K562 (cell line): ENCODE results near the gene ASB18. TPM values are rescaled to one million over a fixed set of nuclear protein-coding genes. Genes with fewer than 3 reads are reported as not detected.

Experiments
- ATAC-seq: fragments of 200-7000 bp; cut with Tn5 transposase; 3 replicates; pipeline ENCODE4 v1.9.1; 2020; ENCODE audit warnings: moderate library complexity
- BruUV-seq: library from RNA; stranded (reverse); fragments of 400-500 nt; replicated peaks from 2 replicates; lab custom pipeline; 2021; lab: Mats Ljungman, UMichigan
- CTCF ChIA-PET: fragments of 300-600 bp; formaldehyde crosslinking; extraction: SDS; loops from one replicate; lab custom pipeline; 2021; ENCODE audit warnings: low intra/inter-chr PET ratio; lab: Yijun Ruan, JAX
- POLR2A ChIA-PET: fragments of 300-600, 350-650 bp; sonication (Branson Sonifier 250); formaldehyde crosslinking; extraction: SDS; loops from one replicate; lab custom pipeline; 2021; ENCODE audit warnings: antibody characterized with exemption, inconsistent platforms; lab: Yijun Ruan, JAX
- DNase-seq, 4 experiments: peaks; one replicate each; pipeline versions ENCODE4 v3.0.0 to v3.0.0-alpha.2; 2011 to 2018; ENCODE audit warnings: low spot score in 3 of 4, mixed read lengths in 3 of 4; ENCODE audit errors: extremely low read depth in 1 of 4
- FAIRE-seq: peaks from 2 replicates; lab custom pipeline; 2011; peaks lifted over from hg19 to GRCh38; lab: Jason Lieb, UNC
- H2AFZ ChIP-seq: 2 replicates; pipeline ENCODE4 v1.6.0; 2011; ENCODE audit warnings: low read depth, low read length, control low read depth, inconsistent platforms
- H3K27ac ChIP-seq: fragments of 200-600 bp; 3 replicates; pipeline ENCODE4 v1.8.0; 2011; ENCODE audit warnings: low read depth, mild to moderate bottlenecking, control low read depth, inconsistent platforms, low read length, moderate library complexity, mixed read lengths; ENCODE audit errors: extremely low read depth
- H3K27me3 ChIP-seq, 2 experiments: fragments of 300-600 bp in 1 of 2; 2 replicates in 1 of 2; 3 replicates in 1 of 2; pipeline versions ENCODE4 v1.6.0 to v1.8.0; 2011; ENCODE audit warnings: inconsistent platforms in 2 of 2, low read length in 2 of 2, mild to moderate bottlenecking in 1 of 2, mixed read lengths in 1 of 2, moderate library complexity in 1 of 2; ENCODE audit not compliant: control insufficient read depth in 2 of 2, insufficient read depth in 2 of 2
- H3K36me3 ChIP-seq: fragments of 300-600 bp; 3 replicates; pipeline ENCODE4 v1.8.0; 2011; ENCODE audit warnings: mild to moderate bottlenecking, low read length, inconsistent platforms; ENCODE audit not compliant: control insufficient read depth, insufficient read depth
- H3K4me1 ChIP-seq, 2 experiments: fragments of 200-600 bp in 1 of 2; replicated peaks in 1 of 2; 2 replicates in 1 of 2; 3 replicates in 1 of 2; pipeline versions ENCODE4 v1.5.1 to v1.8.0; 2011; ENCODE audit warnings: inconsistent platforms in 2 of 2, low read length in 2 of 2, mild to moderate bottlenecking in 1 of 2, mixed read lengths in 1 of 2, moderate library complexity in 1 of 2; ENCODE audit not compliant: control insufficient read depth in 2 of 2, insufficient read depth in 2 of 2
- H3K4me2 ChIP-seq: 2 replicates; pipeline ENCODE4 v1.6.1; 2011; ENCODE audit warnings: low read length, control low read depth, inconsistent platforms, mixed read lengths; ENCODE audit not compliant: insufficient read depth
- H3K4me3 ChIP-seq: fragments of 200-600 bp; sonication (generic), shearing (Covaris generic); 2 replicates; pipeline ENCODE4 v1.5.1; 2016; ENCODE audit warnings: control low read depth, inconsistent platforms
- H3K79me2 ChIP-seq: fragments of 200-600 bp; 3 replicates; pipeline ENCODE4 v1.8.0; 2011; ENCODE audit warnings: low read length, inconsistent platforms; ENCODE audit not compliant: control insufficient read depth, insufficient read depth
- H3K9ac ChIP-seq, 2 experiments: 2 replicates each; pipeline versions ENCODE4 v1.6.0 to v1.6.1; 2011; ENCODE audit warnings: low read depth in 2 of 2, low read length in 2 of 2, control low read depth in 1 of 2, inconsistent platforms in 1 of 2, mild to moderate bottlenecking in 1 of 2, mixed read lengths in 1 of 2; ENCODE audit not compliant: insufficient read depth in 1 of 2
- H3K9me1 ChIP-seq: one replicate; pipeline ENCODE4 v1.6.0; 2011; ENCODE audit warnings: inconsistent platforms, mild to moderate bottlenecking, low read length, moderate library complexity; ENCODE audit not compliant: control insufficient read depth, insufficient read depth
- H3K9me3 ChIP-seq: replicated peaks from 2 replicates; pipeline ENCODE4 v1.5.1; 2011; ENCODE audit warnings: low read depth, low read length, inconsistent platforms; ENCODE audit not compliant: control insufficient read depth, insufficient read depth
- H4K20me1 ChIP-seq: replicated peaks from 2 replicates; pipeline ENCODE4 v1.6.1; 2011; ENCODE audit warnings: low read length, inconsistent platforms, mixed read lengths; ENCODE audit not compliant: control insufficient read depth, insufficient read depth
- BCOR ChIP-seq: fragments of 450-650 bp; IDR thresholded peaks from 2 replicates; pipeline ENCODE4 v1.6.1; 2016
- BRD9 ChIP-seq: fragments of 450-650 bp; IDR thresholded peaks from 2 replicates; pipeline ENCODE4 v1.6.1; 2018; ENCODE audit warnings: low read depth; ENCODE audit not compliant: partially characterized antibody
- CHCHD3 ChIP-seq: fragments of 250-450 bp; sonication (Bioruptor Pico); IDR thresholded peaks from 2 replicates; pipeline ENCODE4 v2.1.2; 2022; ENCODE audit warnings: mild to moderate bottlenecking
- DIDO1 ChIP-seq: fragments of 450-650 bp; IDR thresholded peaks from 2 replicates; pipeline ENCODE4 v1.6.1; 2016; ENCODE audit warnings: low read depth, missing biosample characterization, missing genetic modification characterization
- HDAC1 ChIP-seq, 2 experiments: fragments of 450-650 bp; IDR thresholded peaks; 2 replicates each; pipeline ENCODE4 v1.6.1; 2016 to 2017; ENCODE audit warnings: inconsistent platforms in 1 of 2, mild to moderate bottlenecking in 1 of 2, moderate library complexity in 1 of 2
- HEY1 ChIP-seq: fragments of 250-450 bp; sonication (Bioruptor Pico); IDR thresholded peaks from 2 replicates; pipeline ENCODE4 v1.5.0; 2020; ENCODE audit warnings: mild to moderate bottlenecking, moderate library complexity, borderline replicate concordance
- HMG20A ChIP-seq: fragments of 450-650 bp; formaldehyde crosslinking; conservative IDR thresholded peaks from 2 replicates; pipeline ENCODE4 v1.4.0; 2020; ENCODE audit warnings: mild to moderate bottlenecking, mixed read lengths
- HNRNPH1 ChIP-seq: fragments of 200-400 bp; formaldehyde crosslinking; optimal IDR thresholded peaks from 2 replicates; pipeline ENCODE3; 2017; ENCODE audit warnings: low read depth, mild to moderate bottlenecking, low read length, moderate library complexity
- MTA3 ChIP-seq: fragments of 450-650 bp; formaldehyde crosslinking; IDR thresholded peaks from 2 replicates; pipeline ENCODE4 v1.6.1; 2017; ENCODE audit warnings: mild to moderate bottlenecking, borderline replicate concordance
- MTF1 ChIP-seq: fragments of 250-450 bp; sonication (Bioruptor Pico); IDR thresholded peaks from 2 replicates; pipeline ENCODE4 v1.9.0; 2021; ENCODE audit warnings: moderate library complexity, mild to moderate bottlenecking, inconsistent platforms, borderline replicate concordance
- NR3C1 ChIP-seq: sonication (generic); formaldehyde crosslinking; IDR thresholded peaks from 2 replicates; pipeline ENCODE4 v1.8.1; 2022; ENCODE audit warnings: missing genetic modification reagents
- NRF1 ChIP-seq, 2 experiments: fragments of 450-650 bp; IDR thresholded peaks in 1 of 2; conservative IDR thresholded peaks in 1 of 2; 2 replicates each; pipeline ENCODE4 v1.6.1; 2014; ENCODE audit warnings: mild to moderate bottlenecking in 2 of 2
- PRPF4 ChIP-seq: fragments of 200-400 bp; formaldehyde crosslinking; IDR thresholded peaks from one replicate; pipeline ENCODE4 v1.6.1; 2017; ENCODE audit warnings: low read length, low read depth, mild to moderate bottlenecking; ENCODE audit not compliant: insufficient read depth, poor library complexity, severe bottlenecking
- RBM17 ChIP-seq: fragments of 200-400 bp; formaldehyde crosslinking; IDR thresholded peaks from 2 replicates; pipeline ENCODE4 v1.6.1; 2017; ENCODE audit warnings: low read depth, mild to moderate bottlenecking, low read length, borderline replicate concordance
- RBM39 ChIP-seq: fragments of 200-400 bp; formaldehyde crosslinking; optimal IDR thresholded peaks from 2 replicates; pipeline ENCODE3; 2018; ENCODE audit warnings: low read depth, low read length
- SIRT6 ChIP-seq: IDR thresholded peaks from one replicate; pipeline ENCODE4 v1.6.1; 2012; ENCODE audit warnings: low read depth, mild to moderate bottlenecking, control low read depth, inconsistent platforms, low read length, moderate library complexity
- SMARCA4 ChIP-seq: fragments of 450-650 bp; IDR thresholded peaks from 2 replicates; pipeline ENCODE4 v1.6.1; 2016
- ZFP1 ChIP-seq: fragments of 450-650 bp; formaldehyde crosslinking; IDR thresholded peaks from 2 replicates; pipeline ENCODE4 v1.4.0; 2020; ENCODE audit warnings: mild to moderate bottlenecking, mixed read lengths
- ZNF12 ChIP-seq: sonication (generic); formaldehyde crosslinking; IDR thresholded peaks from 2 replicates; pipeline ENCODE4 v1.4.0; 2020; ENCODE audit warnings: mild to moderate bottlenecking, missing genetic modification reagents
- whole genome bisulfite sequencing: fragments of 100-300 bp; shearing (Covaris generic); methylation state at CpG from one replicate; pipeline ENCODE4 v1.1.6; 2016; ENCODE audit warnings: low coverage, mixed read lengths; ENCODE audit not compliant: insufficient coverage; ENCODE audit errors: missing lambda C conversion rate; 5-methylcytosine and 5-hydroxymethylcytosine counted together
- in situ Hi-C: fragments of 300-500 bp; cut with MboI; formaldehyde crosslinking; loops from 4 replicates; pipeline ENCODE4 v1.15.0; 2018; ENCODE audit warnings: inconsistent platforms, mixed read lengths
- intact Hi-C: fragments of 100-400 bp; cut with micrococcal nuclease; formaldehyde crosslinking; loops from 2 replicates; pipeline ENCODE4 v1.14.2; 2022
- polyA plus RNA-seq, 8 experiments: library from polyadenylated mRNA; depleted of rRNA in 4 of 8; stranded (reverse) in 5 of 8; unstranded in 3 of 8; fragments of >200 nt; fragmentation: Nextera tagmentation in 2 of 8; fragmentation: Illumina TruSeq in 1 of 8; extraction: Ambion mirVana in 2 of 8; extraction: Trizol in 1 of 8; gene quantifications; 2 replicates each; pipeline versions ENCODE4 v1.2.1 to v1.2.3, GENCODE V29; 2011 to 2014; ENCODE audit warnings: inconsistent platforms in 1 of 8, missing spikeins in 1 of 8
- total RNA-seq, 7 experiments: library from RNA; depleted of rRNA in 6 of 7; stranded (reverse); fragments of >200 nt in 6 of 7; fragmentation: Illumina TruSeq in 2 of 7; extraction: Trizol in 2 of 7; gene quantifications; 2 replicates each; pipeline versions ENCODE4 v1.2.1 to v1.2.3, GENCODE V29; 2011 to 2021; ENCODE audit warnings: low replicate concordance in 1 of 7

Gene ASB18
- total and polyA plus RNA-seq, 9 of the 15 experiments (the other 6 are each of a cell fraction or from before 2014, with no cell fraction given): not detected

DNA sequence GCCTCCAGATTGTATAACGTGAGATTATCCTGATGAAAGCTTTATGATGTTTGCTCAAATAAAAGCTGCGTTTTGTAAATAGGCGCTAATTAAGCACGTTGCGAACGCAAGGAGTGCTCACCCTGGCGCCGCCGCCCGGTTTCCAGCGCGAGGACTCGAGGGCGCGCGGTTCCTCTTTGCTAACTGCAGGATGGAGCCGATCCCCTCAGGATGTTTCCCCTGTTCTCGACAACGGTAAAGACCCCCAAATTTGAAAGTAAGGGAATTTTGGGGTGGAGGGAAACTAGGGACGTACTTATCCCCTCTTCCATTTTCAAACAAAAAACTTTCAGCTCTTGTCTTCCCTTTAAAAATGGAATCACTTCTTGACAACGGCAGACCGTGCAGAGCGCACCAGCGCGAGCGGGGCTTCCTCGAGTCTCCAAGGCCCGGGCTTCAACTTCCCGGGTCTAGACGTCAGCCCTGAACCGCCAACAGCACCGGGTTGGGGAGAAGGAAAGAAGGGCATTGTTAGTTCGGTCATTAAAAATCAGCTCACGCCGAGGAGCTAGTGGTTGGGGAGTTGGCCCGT, 95.0 kb downstream of the ASB18 start:
- FAIRE-seq (no peak), ATAC-seq (no peak), DNase-seq (no peak)
- Histone ChIP-seq H3K4me2 (no peak overlapping the region), H3K4me1 (peaks cover 0 to 25% of the 10 kb centered on the region in 2 experiments; a peak in 2 of 5 replicates), H3K9ac (no peak overlapping the region), H3K27ac (no peak overlapping the region), H3K9me1 (no peaks in the 10 kb centered on the region), H3K79me2 (no peaks in the 10 kb centered on the region), H2AFZ (no peak overlapping the region), H3K27me3 (peaks cover 0 to 7% of the 10 kb centered on the region in 2 experiments; a peak in 2 of 5 replicates), H4K20me1 (no peaks in the 10 kb centered on the region), H3K4me3 (no peak overlapping the region), H3K9me3 (no peaks in the 10 kb centered on the region), H3K36me3 (no peaks in the 10 kb centered on the region)
- in situ Hi-C loops (no loop called here), intact Hi-C loops (no loop called here)
- BruUV-seq: no TSS peak
- ChIA-PET POLR2A (no interaction called here), CTCF (interaction anchor here (1.3 kb wide), 1 partner anchor 390 kb away, joined by 5 read pairs; no protein-coding TSS in a partner anchor)
- TF ChIP-seq HNRNPH1: no peak
- TF ChIP-seq BCOR: no peak
- TF ChIP-seq SMARCA4: no peak
- TF ChIP-seq MTF1 (CRISPR knock-in tag): no peak
- TF ChIP-seq NR3C1 (CRISPR knock-in tag): no peak
- no peak for TF ChIP-seq CHCHD3 (CRISPR knock-in tag)
- TF ChIP-seq DIDO1: no peak
- no peak for TF ChIP-seq HEY1 (CRISPR knock-in tag)
- no peak for TF ChIP-seq ZFP1 (CRISPR knock-in tag)
- TF ChIP-seq HDAC1 (IDR thresholded peaks at IDR 0.05): no peak
- TF ChIP-seq MTA3: no peak
- no peak for TF ChIP-seq SIRT6
- no peak for TF ChIP-seq PRPF4
- no peak for TF ChIP-seq ZNF12 (CRISPR knock-in tag)
- TF ChIP-seq RBM39: no peak
- TF ChIP-seq RBM17: no peak
- TF ChIP-seq BRD9: no peak
- TF ChIP-seq HMG20A (CRISPR knock-in tag): no peak
- no peak for TF ChIP-seq NRF1 (conservative IDR thresholded peaks at IDR 0.05 in 1 of 2, IDR thresholded peaks at IDR 0.05 in 1 of 2)
- WGBS: 87% methylated on average over 22 of the region's 36 CpGs
